Fibroblast of lung (primary cell): Measurements from ENCODE around the gene TOR4A.

Source experiments
- CTCF ChIP-seq, 2 donors: IDR thresholded peaks in 1 of 2; conservative IDR thresholded peaks in 1 of 2; 1 replicate in 1 of 2; 2 replicates in 1 of 2; pipeline ENCODE4 v1.5.1; 2011 to 2012; ENCODE audit warnings: low read length in 2 of 2, control low read depth in 1 of 2, inconsistent platforms in 1 of 2, low read depth in 1 of 2, mild to moderate bottlenecking in 1 of 2
- EZH2 ChIP-seq: IDR thresholded peaks from 2 replicates; pipeline ENCODE4 v1.5.1; 2012; ENCODE audit warnings: low read length, control low read depth, mild to moderate bottlenecking; ENCODE audit errors: missing control alignments

GRCh38 chr9:137331929-137332328, 54.4 kb downstream of the TOR4A start:
- TF ChIP-seq CTCF (conservative IDR thresholded peaks at IDR 0.05 in 1 of 2, IDR thresholded peaks at IDR 0.05 in 1 of 2; ENCODE audit: low read depth in 1 of 2, low read length in 2 of 2) (no peak), EZH2 (no peak)
